Activated T-cell treated with anti-CD3 and anti-CD28 coated beads for 48 hours (primary cell): ENCODE measurements around the gene HSP90AB1.

Experiments used
- DNase-seq: peaks from one replicate; pipeline ENCODE4 v3.0.0-alpha.2; 2020; ENCODE audit warnings: low read depth

HSP90AB1 gene

DNA sequence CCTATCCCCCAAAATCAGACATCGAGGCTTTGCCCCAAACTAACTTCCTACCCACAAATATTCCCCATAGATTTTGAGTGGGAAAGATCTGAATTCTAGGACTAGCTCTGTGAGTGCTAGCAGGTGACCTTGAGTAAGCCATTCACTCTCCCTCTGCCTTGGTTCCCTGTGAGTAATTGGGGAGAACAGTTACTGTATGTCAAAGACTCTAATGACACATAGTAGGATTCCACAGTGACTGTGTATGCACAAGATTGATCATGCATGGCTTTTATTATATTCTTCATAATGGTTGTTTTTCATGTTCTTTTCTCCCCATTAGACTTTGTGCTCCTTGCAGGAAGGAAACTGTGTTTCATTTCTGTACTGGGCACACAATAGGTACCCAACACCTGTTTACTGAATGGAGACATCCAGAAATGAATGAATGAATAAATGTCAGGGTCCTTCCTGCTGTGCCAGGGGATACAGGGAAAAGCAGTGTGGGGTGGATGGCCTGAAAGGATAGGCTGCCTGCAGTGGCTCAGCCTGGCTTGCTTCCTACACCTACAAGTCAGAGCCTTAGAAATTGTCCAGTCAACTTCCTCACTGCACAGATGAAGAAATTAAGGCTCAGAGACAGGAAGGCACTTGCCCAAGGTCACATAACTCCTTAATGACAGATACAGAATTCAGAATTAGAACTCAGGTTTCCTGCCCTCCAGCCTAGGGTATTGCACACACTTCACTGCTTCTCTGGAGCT is 22.4 kb downstream of the HSP90AB1 start:
- DNase-seq, result no peak

DNA sequence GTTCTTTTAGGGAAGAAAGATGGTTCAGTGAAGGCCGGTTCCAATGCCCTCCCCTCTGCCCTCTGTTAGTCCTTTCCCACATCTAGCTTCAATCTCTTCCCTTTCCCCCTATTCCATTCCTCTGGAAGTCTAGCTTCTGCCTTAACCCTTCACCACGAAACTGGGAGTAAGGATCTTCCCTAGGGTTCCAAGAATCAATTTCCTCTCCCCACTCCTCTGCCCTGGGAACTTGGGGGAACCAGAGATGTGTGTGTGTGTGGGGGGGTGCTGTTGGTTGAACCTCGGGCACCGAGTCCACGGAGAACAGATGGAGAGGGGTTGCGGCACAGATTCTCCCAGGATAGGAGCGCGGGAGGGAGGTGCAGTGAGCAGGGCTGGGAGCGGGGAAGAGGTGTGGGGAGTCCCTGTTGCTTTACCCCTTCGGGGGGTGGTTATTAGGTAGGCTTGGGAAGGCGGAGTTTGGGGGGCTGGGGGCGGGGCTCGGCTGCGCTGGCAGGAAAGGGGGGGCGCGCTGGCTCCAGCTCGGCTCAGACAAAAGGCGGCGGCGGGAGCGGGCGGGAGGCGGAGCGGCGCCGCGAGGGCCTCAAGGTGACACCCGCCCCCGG is 23.1 kb downstream of the HSP90AB1 start, which contains the start of gene TMEM151B:
TMEM151B (plus strand) TSS at position 530 of the 605 bp plus-strand sequence. CDS start 293 bp downstream, outside the sequence.
- DNase-seq, result no peak

DNA sequence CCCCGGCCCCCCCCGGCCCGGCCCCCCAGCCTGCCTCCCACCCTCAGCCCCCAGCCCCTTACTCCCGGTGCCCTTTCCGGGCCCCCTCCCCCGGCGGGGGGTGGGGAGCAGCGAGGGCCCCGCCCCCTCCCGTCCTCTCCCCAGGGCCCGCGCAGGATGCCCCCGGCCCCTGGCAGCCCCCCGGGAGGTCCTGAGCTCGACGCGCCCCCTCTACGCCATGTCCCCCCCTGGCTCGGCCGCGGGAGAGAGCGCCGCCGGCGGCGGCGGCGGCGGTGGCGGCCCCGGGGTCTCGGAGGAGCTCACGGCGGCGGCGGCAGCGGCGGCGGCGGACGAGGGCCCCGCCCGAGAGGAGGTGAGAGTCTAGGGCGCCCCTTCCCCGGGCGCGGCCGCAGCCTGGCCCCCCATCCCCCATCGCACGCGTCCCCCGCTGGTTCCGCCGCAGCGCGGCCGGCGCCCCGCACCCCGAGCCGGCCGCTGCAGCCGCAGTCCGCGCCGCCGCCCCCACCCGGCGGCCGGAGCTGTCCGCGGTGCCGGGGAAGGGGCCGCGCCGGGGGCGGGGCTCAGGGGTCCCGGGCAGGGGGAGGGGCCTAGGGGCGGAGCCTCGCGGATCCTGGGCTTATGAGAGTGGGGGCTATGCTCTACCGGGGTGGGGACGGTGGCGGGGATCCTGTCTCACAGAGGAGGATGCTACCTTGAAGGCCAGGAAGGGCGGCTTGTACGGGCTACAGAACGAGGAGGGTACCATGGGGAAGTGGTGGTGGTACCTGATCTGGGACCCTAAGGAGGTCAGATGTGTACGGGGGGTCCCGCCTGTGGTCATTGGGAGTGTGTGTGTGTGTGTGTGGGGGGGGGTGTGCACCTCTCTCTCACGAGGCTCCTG is 23.9 kb downstream of the HSP90AB1 start:
- no peak for DNase-seq

DNA sequence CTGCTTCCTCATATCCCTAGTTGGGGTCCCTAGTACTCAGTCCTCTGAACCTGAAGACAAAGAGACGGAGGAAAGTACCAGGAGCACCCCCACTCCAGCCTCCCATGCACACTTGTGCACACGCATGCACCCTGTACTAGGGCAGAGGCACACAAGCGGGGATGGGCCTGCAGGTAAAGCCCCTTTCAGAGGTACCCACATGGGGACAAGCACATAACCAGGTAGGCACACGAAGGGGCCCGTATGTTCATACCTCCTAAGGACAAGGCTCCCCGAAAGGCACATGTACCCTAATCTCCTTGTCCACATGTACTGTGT is 24.5 kb downstream of the HSP90AB1 start:
- DNase-seq, result no peak

DNA sequence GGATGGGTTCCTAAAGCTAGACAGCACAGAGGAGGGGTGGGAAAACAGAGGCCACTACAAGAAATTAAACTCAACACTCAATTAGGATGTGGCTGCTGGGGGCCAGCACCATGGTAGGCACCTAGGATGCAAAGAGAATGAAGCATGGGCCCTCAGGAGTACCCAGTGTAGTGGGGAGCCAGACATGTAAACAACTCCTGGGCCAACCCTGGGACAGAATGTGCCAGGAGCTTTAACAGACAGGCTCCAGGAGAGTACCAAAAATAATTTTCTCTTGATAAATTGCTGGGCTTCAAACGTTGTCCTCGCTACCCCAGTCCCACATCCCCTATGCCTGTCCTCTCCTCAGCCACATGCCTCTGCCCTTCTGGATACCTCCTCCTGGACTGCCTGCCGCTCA is 25.0 kb downstream of the HSP90AB1 start:
- DNase-seq, result no peak

DNA sequence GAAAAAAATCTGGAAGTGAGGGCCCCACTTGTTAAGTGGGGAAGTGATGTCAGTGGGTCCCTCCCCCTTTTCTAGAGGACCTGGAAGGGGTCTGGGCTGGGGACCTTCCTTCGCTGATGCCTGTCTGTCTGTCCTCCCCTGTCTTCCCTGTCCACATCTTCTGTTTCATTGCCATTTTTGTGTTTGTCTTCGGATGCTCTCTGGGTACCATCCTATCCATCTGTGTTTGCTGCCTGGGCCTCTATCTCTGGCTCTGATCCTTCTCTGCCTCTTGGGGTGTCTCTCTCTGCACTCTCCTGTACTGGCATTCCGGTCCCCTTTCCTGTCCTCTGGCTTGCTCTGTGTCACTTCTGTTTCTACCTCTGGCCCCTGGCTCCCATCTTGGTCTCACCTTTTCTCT is 25.6 kb downstream of the HSP90AB1 start:
- DNase-seq, result no peak

DNA sequence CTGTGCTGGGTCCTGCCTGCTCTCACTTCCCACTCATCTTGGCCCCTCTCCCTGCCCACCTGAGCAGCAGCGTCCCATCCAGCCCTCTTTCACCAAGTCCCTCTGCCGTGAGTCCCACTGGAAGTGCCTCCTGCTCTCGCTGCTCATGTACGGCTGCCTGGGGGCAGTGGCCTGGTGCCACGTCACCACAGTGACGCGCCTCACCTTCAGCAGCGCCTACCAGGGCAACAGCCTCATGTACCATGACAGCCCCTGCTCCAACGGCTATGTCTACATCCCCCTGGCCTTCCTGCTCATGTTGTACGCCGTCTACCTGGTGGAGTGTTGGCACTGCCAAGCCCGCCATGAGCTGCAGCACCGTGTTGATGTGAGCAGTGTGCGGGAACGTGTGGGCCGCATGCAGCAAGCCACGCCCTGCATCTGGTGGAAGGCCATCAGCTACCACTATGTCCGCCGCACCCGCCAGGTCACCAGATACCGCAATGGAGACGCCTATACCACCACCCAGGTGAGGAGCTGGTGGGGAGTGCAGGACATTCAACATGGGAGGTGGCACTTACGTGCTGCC is 26.2 kb downstream of the HSP90AB1 start:
- DNase-seq, result no peak

DNA sequence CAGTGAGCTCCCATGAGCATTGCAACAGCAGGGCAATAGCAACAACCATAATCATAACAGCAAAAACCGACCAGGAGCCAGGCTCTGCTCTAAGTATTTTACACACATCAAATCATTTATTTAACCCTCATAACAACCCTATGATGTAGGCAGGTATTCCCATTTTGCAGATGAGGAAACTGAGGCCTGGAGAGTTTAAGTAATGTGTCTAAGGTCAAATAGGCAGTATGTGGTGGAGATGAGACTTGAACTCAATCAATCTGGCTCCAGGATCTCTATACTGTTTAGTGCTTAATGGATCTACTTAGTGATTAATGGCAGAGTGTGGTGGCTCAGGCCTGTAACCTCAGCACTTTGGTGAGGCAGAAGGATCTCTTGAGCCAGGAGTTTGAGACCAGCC is 26.7 kb downstream of the HSP90AB1 start:
- no peak for DNase-seq

DNA sequence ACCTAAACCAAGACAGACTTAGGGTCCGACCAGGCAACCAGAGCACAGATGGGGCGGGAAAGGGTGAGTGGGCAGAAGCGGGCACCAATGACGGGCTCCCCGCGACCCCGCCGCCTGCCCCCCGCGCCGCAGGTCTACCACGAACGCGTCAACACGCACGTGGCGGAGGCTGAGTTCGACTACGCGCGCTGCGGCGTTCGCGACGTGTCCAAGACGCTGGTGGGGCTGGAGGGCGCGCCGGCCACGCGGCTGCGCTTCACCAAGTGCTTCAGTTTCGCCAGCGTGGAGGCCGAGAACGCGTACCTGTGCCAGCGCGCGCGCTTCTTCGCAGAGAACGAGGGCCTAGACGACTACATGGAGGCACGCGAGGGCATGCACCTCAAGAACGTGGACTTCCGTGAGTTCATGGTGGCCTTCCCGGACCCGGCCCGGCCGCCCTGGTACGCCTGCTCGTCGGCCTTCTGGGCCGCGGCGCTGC is 28.4 kb downstream of the HSP90AB1 start:
- no peak for DNase-seq

DNA sequence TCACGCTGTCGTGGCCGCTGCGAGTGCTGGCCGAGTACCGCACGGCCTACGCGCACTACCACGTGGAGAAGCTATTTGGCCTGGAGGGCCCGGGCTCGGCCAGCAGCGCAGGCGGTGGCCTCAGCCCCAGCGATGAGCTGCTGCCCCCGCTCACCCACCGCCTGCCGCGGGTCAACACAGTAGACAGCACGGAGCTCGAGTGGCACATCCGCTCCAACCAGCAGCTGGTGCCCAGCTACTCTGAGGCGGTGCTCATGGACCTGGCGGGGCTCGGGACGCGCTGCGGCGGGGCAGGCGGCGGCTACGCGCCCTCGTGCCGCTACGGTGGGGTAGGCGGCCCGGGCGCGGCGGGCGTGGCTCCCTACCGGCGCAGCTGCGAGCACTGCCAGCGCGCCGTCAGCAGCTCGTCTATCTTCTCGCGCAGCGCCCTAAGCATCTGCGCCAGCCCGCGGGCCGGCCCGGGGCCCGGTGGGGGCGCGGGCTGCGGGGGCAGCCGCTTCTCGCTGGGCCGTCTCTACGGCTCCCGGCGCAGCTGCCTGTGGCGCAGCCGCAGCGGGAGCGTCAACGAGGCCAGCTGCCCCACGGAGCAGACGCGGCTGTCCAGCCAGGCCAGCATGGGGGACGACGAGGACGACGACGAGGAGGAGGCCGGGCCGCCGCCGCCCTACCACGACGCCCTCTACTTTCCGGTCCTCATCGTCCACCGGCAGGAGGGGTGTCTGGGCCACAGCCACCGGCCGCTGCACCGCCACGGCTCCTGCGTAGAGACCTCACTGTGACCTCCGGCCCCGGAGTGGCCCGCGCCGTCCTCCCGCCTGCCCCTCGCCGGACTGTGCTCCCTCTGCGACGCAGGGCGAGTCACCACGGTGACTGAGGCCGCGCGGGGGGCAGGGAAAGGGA is 29.1 kb downstream of the HSP90AB1 start:
- no peak for DNase-seq

DNA sequence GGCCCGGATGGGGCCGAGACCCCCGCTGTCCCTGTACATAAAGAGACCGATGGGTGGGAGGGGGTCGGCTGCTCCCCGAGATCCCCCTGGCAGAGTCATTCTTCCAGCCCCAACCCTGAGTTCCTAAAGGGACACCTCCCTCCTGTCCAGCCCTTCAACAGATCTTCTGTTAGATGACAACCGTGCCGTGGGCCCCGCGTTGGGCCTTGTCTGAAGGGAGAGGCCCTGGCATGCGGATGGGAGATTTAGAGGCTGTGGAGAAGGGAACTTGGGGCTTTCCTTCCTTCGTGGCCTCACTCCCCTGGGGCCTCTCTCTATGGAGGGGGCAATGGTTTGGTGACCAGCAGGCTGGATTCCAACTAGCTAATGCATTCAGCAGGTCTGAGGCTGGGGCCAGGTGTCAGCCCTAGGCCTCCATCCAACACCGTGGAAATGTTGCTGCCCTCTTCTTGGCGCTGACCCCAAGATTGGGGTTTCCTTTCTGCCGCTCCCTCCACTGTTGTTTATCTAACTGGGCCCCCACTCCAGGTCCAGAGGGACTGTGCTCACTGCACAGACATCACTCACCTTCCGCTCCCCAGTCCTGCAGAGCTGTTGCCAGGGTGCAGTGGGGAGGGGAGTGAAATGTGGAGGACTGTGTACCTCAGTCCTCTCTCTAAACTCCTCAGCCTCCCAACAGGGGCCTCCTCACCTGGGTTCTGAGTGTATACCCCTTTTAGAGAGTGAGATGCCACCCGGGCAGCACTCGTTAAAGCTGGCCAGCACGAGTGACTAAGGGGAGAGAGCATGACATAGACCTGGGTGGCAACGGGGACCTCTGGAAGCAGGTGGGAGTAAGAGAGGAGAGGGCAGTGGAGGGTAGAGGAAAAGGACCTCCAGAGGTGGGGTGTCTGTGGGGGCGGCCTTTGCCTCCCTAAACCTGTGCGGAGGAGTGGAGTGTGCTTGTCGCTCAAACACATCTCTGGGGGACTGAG is 30.1 kb downstream of the HSP90AB1 start:
- no peak for DNase-seq

DNA sequence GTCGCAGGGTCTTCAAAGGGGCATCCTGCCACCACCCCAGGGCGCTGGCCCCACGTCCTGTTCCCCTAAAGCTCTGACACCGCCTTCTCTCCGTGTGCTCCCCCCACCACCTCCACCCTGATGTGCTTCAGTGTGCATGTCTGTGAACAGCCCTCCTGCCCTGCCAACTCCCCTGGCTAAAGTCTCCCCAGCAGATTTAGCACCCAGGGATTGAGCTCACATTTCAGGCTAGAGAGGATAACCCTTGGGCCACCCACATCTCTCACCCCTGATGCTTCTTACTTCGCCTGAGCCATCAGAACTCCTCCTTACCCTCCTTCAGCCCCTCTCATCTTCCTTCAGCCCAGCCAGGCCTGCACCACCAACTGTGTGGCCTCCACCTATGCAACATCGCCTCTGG is 30.9 kb downstream of the HSP90AB1 start:
- DNase-seq, result no peak

DNA sequence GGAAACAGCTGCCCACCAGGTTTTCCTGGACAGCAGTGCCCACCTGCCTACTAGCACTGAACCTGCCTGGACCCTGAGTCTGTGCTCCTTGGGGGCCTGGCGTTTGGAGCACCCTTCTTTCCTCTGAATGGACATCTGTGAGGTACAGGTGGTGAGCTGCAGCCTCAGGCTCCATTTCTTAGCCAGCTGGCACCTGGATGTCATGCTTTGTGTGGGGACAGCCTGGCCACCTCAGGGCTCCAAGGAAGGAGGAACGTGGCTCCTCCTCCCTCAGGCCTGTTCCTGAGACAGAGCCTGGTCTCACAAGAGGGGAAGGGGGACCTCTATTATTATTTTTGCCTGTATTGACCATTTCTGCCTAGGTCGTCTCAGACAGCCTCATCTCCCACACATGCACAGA is 31.4 kb downstream of the HSP90AB1 start:
- no peak for DNase-seq

DNA sequence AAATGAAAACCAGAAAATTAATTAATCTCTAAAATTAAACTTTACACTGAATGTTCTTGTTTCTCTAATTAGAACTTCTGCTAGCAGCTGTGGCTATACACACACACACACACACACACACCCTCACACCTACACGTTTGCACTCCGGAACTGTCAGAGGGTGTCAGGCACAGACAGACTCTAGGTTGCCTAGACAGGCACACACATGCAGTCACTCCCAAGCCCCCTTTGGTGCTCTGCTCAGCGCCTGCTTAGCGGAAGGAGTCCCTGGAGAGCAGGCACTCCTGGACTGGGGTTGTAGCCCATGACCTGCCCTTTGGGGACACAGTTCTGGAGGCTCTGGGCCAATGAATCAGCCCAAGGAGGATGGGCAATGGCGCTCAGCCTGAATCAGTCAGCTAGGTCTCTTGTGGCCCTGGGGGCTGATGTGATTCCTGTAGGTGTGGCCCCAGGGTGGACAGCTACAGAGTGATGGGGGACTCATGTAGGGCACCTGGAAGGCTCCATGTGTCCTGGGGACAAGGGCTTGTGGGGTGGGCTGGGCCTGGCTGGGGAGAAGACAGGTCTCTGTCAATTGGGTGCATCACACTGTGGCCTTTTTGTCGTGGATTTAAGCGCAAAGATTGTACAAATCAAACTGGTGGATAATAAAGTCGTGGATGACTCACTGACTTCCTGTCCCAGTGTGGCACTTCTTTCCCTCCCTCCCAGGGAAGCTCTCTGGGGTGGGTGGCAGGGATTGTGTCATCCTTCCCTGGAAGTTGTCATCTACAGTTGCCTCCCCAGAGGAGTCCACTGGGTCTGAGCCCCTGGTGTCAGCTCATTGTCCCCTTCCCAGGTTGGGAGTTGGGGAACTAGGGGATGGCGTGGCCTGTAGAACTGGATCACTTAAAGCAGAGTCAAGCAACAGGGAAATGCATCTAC is 32.1 kb downstream of the HSP90AB1 start:
- no peak for DNase-seq

DNA sequence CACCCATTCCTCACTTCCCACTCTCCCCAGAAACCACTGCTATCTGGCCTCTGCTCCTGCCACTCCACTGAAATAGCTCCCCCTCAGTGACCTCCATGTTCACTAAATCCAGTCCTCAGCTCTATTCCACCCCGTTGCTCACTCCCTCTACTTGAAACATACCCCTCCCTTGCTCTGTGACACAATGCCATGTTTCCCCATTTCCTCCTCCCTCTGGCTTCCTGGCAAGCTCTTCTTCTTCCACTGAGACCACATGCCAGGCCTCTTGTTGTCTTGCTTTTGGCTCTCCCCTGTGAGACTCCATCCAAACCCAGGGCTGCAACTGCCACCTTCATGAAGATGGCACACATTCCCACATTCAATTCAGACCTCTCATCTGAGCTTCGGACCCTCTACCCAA is 37.2 kb downstream of the HSP90AB1 start:
- DNase-seq, result no peak

DNA sequence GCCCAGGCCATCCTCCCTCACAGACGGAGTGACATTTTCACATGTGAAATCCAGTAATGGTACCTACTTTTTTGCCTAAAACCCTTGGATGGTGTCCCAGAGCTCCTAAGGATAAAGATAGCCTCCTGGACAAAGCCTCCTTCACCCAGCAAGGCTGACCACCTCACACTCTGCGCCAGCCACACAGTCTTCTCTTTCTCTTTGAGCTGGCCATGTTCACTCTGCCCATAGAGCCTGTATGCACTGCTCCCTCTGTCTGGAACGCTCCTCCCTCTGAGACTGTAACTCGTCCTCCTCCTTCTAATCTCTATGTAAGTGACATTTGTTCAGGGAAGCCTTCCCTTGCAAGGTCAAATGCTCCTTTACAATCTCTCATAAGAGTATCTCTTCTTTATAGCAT is 38.0 kb downstream of the HSP90AB1 start:
- no peak for DNase-seq

DNA sequence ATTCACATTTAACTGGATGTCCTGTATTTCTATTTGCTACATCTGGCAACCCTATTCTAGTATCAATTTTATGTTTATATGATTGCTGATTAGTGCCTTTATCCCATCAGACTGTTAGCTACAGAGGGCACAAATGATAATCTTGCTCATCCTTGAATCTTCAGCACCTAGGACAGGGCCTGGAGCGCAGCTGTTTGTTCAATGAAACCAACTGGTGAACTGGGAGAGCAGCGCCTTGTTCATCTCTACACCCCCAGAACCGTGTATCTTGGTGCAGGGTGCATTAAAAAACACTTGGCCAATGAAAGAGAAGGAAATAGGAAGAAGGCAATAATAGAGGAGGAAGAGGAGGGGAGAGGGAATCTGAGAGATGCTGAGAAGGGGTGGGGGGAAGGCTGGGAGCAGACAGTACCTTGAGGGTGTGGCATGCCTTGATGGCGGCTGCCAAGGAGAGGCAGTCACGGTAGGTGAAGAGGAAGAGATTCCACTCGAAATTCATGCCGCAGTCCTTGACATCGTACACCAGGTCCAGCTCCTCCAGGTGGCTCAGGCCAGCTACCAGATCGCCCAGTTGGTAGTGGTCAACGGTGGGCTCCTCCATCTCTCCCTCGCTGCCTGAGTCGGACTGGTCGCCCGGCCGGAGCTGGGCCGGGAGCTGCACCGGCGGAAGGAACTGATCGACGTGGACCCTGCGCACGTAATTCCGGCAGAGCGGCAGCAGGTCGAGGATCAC is 38.8 kb downstream of the HSP90AB1 start:
- DNase-seq, result no peak

DNA sequence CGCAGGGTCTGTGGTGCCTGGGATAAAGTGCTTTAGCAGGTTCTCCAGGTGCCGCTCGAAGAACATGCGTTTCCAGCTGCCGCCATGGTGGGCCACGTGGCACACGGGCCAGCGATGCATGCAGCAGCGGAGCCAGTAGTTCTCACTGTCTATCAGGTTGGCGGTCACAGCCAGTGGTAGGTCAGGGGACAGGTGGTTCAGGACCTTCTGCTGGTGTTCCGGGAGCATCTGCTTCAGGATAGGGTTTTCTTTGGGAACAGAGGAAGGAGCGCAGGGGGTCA is 39.3 kb downstream of the HSP90AB1 start:
- no peak for DNase-seq

DNA sequence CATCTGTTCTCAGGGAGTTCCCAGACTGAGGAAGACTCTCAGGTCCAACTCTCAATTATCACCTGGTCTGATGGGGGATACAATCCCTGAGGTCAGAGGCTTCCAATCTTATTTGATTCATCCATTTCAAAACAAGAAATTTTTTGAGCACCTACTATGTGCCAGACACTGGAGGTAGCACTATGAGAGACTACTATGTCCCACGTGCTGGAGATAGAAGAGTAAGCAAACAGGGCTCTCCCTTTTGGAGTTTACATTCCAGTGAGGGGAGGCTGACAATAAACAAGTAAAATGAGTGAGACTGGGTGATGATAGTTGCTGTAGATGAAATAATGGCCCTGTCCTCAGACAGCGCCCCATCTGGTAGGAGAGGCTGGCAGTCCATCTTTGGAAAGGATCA is 39.8 kb downstream of the HSP90AB1 start:
- no peak for DNase-seq
